ENCODE results near the gene YPEL5.

Gene YPEL5

GRCh38 chr2:30165617-30166016 lies 18.8 kb downstream of the YPEL5 start:
- no peak for DNase-seq (ENCODE audit: low spot score)

GRCh38 chr2:30172627-30173026 lies 25.8 kb downstream of the YPEL5 start:
- no peak for DNase-seq (ENCODE audit: low spot score)

- no peak for DNase-seq (ENCODE audit: low spot score)
These were observed 30.6 kb downstream of the YPEL5 start for GRCh38 chr2:30177440-30177839.

- no peak for DNase-seq (ENCODE audit: low spot score)
These were observed 31.1 kb downstream of the YPEL5 start for GRCh38 chr2:30177956-30178355.

- DNase-seq (ENCODE audit: low spot score): peak; percentile 10
These were observed 32.0 kb downstream of the YPEL5 start for GRCh38 chr2:30178618-30179434.

- DNase-seq (ENCODE audit: low spot score): no peak
These were observed 32.7 kb downstream of the YPEL5 start for GRCh38 chr2:30179536-30179935.

- DNase-seq (ENCODE audit: low spot score): peak; percentile 28
These were observed 33.4 kb downstream of the YPEL5 start for GRCh38 chr2:30180226-30180625.

GRCh38 chr2:30181176-30181575 lies 34.4 kb downstream of the YPEL5 start:
- no peak for DNase-seq (ENCODE audit: low spot score)

- DNase-seq (ENCODE audit: low spot score): no peak
These were observed 37.2 kb downstream of the YPEL5 start for GRCh38 chr2:30184035-30184434.

GRCh38 chr2:30185178-30185577 lies 38.4 kb downstream of the YPEL5 start:
- no peak for DNase-seq (ENCODE audit: low spot score)

- DNase-seq (ENCODE audit: low spot score): no peak
These were observed 41.5 kb downstream of the YPEL5 start for GRCh38 chr2:30188292-30188691.

- no peak for DNase-seq (ENCODE audit: low spot score)
These were observed 43.8 kb downstream of the YPEL5 start for GRCh38 chr2:30190637-30191036.

GRCh38 chr2:30191107-30191506 lies 44.3 kb downstream of the YPEL5 start:
- no peak for DNase-seq (ENCODE audit: low spot score)

- DNase-seq (ENCODE audit: low spot score): no peak
These were observed 45.0 kb downstream of the YPEL5 start for GRCh38 chr2:30191819-30192271.

- DNase-seq (ENCODE audit: low spot score): no peak
These were observed 45.5 kb downstream of the YPEL5 start for GRCh38 chr2:30192314-30192713.

GRCh38 chr2:30193104-30193681 lies 46.4 kb downstream of the YPEL5 start:
- DNase-seq (ENCODE audit: low spot score): no peak

- no peak for DNase-seq (ENCODE audit: low spot score)
These were observed 47.6 kb downstream of the YPEL5 start for GRCh38 chr2:30194421-30194820.

GRCh38 chr2:30195016-30195415 lies 48.2 kb downstream of the YPEL5 start:
- DNase-seq (ENCODE audit: low spot score): no peak

- no peak for DNase-seq (ENCODE audit: low spot score)
These were observed 50.9 kb downstream of the YPEL5 start for GRCh38 chr2:30197570-30198192.

- DNase-seq (ENCODE audit: low spot score): peak; percentile 9
These were observed 55.2 kb downstream of the YPEL5 start for GRCh38 chr2:30201990-30202389.

- DNase-seq (ENCODE audit: low spot score): no peak
These were observed 56.3 kb downstream of the YPEL5 start for GRCh38 chr2:30203156-30203555.

- DNase-seq (ENCODE audit: low spot score): no peak
These were observed 57.5 kb downstream of the YPEL5 start for GRCh38 chr2:30204281-30204680.

- DNase-seq (ENCODE audit: low spot score): no peak
These were observed 58.6 kb downstream of the YPEL5 start for GRCh38 chr2:30205456-30205855.

Data from cerebellar cortex (tissue), 1 donor.